Measurements from ENCODE around the gene SYNE4. TPM values are rescaled to one million over a fixed set of nuclear protein-coding genes. Genes with fewer than 3 reads are reported as not detected.
"Not testable (repeated sequence)": the region's sequence is repeated elsewhere in the genome, so short reads cannot be mapped to it uniquely, and the experiment has no call there.

SYNE4 gene
- total RNA-seq, 2 donors from 2014 or later, result 1.5 to 3.9 TPM

DNA sequence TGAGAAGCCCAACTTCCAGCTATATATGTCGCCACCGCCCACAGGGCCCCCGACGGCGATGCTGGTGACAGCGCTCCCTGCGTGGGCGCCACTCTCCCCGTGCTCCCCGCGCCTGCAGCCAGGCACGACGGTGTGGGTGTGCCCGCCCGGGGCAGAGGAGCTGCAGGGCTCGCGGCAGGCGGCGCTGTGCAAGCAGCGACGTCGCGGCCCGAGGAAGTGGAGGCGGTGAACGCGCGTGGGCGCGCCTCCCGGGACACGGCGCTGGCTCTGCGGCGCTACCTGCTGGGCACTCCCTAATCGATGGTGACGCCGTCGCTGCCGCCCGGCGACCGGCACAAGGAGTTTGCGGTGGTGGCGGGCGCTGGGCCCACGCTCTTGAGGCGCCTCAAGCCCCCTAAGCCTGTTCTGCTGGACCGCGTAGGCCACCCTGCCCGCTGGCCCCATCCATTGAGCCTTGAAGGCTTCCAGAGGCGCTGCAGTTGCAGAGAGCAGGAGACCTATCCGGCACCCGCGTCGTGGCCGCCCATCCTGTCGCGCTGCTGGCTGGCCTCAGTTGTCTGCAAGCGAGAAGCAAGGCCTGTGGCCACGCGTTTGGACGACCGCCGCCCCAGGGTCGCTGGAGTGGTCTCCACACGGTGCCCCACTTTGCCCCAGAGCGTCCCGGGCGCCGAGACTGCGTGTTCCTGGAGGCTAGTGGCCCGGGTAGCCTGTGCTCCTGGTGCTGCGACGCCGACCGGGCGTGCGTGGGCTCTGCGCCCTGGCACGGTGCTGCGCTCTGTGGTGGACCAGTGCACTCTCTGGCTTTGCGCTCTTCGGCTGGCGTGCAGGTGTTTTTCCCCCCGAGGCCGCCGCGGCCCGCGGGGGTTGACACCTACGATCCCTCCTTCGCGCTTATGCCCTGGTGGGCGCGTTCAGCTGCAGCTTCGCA, 49.3 kb downstream of the SYNE4 start:
- H3K4me3 Mint-ChIP-seq, result peak overlapping the region; percentile 74
- H3K4me1 Mint-ChIP-seq, result peaks cover 9% of the 10 kb centered on the region
- no peaks in the 10 kb centered on the region for H3K27me3 Mint-ChIP-seq

GRCh38 chr19:35958660-35959039, 50.0 kb downstream of the SYNE4 start:
- H3K4me3 Mint-ChIP-seq, result peak overlapping the region; percentile 74
- no peak overlapping the region for H3K27ac Mint-ChIP-seq
- no peaks in the 10 kb centered on the region for H3K36me3 Mint-ChIP-seq (ENCODE audit: low read depth)
- no peaks in the 10 kb centered on the region for H3K9me3 Mint-ChIP-seq
- H3K27me3 Mint-ChIP-seq, result no peaks in the 10 kb centered on the region
- ATAC-seq (replicated peaks), result peak; percentile 68
- H3K4me1 Mint-ChIP-seq, result peaks cover 9% of the 10 kb centered on the region

More for the DNA sequence above, 49.3 kb downstream of the SYNE4 start:
- Mint-ChIP-seq H3K27ac (no peak overlapping the region), H3K36me3 (ENCODE audit: low read depth) (no peaks in the 10 kb centered on the region), H3K9me3 (no peaks in the 10 kb centered on the region)
- ATAC-seq (replicated peaks), result peak; percentile 91

DNA sequence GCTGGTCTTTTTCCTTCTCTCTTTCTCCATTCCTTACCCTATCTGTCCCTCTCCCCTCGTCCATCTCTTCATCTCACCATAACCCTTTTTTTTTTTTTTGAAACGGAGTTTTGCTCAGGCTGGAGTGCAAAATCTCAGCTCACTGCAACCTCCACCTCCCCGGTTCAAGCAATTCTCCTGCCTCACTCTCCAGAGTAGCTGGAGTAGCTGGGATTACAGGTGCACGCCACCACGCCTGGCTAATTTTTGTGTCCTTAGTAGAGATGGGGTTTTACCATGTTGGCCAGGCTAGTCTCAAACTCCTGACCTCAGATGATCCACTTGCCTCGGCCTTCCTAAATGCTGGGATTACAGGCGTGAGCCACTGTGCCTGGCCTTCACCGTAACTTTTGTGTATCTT, 51.2 kb downstream of the SYNE4 start:
- H3K27me3 Mint-ChIP-seq; H3K27ac Mint-ChIP-seq; H3K9me3 Mint-ChIP-seq; H3K36me3 Mint-ChIP-seq (ENCODE audit: low read depth); H3K4me3 Mint-ChIP-seq; ATAC-seq (replicated peaks): not testable (repeated sequence)
- H3K4me1 Mint-ChIP-seq, result peaks cover 15% of the 10 kb centered on the region

GRCh38 chr19:35955881-35956634, 52.6 kb downstream of the SYNE4 start:
- no peaks in the 10 kb centered on the region for H3K27me3 Mint-ChIP-seq
- H3K9me3 Mint-ChIP-seq, result no peaks in the 10 kb centered on the region
- no peak overlapping the region for H3K4me3 Mint-ChIP-seq
- H3K36me3 Mint-ChIP-seq (ENCODE audit: low read depth), result no peaks in the 10 kb centered on the region
- no peak overlapping the region for H3K27ac Mint-ChIP-seq
- no peak for ATAC-seq (replicated peaks)
- H3K4me1 Mint-ChIP-seq, result peaks cover 15% of the 10 kb centered on the region

Other genes with a start within 250 kb of the SYNE4 start
- 10 to 100 TPM; 40.3 to 71.7 TPM for gene ARHGAP33, start 233.2 kb downstream of the SYNE4 start, total RNA-seq
- gene PRODH2, start 196.0 kb downstream of the SYNE4 start, total RNA-seq, result under 1 TPM in 1 of 2 donors, not detected in 1; 0.13 TPM
- gene NPHS1, start 156.3 kb downstream of the SYNE4 start, total RNA-seq, result under 1 TPM in 1 of 2 donors, not detected in 1; 0.05 TPM
- gene KIRREL2, start 151.9 kb downstream of the SYNE4 start, total RNA-seq, result 1 to 10 TPM; 1.0 to 1.4 TPM
- 1 to 10 TPM; 2.3 to 2.6 TPM for gene APLP1, start 140.2 kb downstream of the SYNE4 start, total RNA-seq
- gene NFKBID, start 108.3 kb downstream of the SYNE4 start, total RNA-seq, result 100 to 1,000 TPM in 1 of 2 donors, 10 to 100 TPM in 1; 35.8 to 113 TPM
- gene HCST, start 106.3 kb downstream of the SYNE4 start, total RNA-seq, result 10 to 100 TPM; 45.5 to 47.6 TPM
- gene TYROBP, start 100.5 kb downstream of the SYNE4 start, total RNA-seq, result not detected
- gene LRFN3, start 72.4 kb downstream of the SYNE4 start, total RNA-seq, result 10 to 100 TPM in 1 of 2 donors, 1 to 10 TPM in 1; 9.8 to 15.1 TPM
- gene SDHAF1, start 13.6 kb downstream of the SYNE4 start, total RNA-seq, result 10 to 100 TPM; 17.5 to 26.0 TPM
- 10 to 100 TPM; 39.1 to 69.6 TPM for gene ALKBH6, start 5.4 kb upstream of the SYNE4 start, total RNA-seq
- 1 to 10 TPM in 1 of 2 donors, under 1 TPM in 1; 0.89 to 7.1 TPM for gene CLIP3, start 24.1 kb upstream of the SYNE4 start, total RNA-seq
- 1 to 10 TPM; 2.3 to 7.9 TPM for gene THAP8, start 45.5 kb upstream of the SYNE4 start, total RNA-seq
- 10 to 100 TPM; 19.3 to 33.2 TPM for gene WDR62, start 46.1 kb upstream of the SYNE4 start, total RNA-seq
- not detected for gene OVOL3, start 102.3 kb upstream of the SYNE4 start, total RNA-seq
- 10 to 100 TPM; 32.4 to 58.0 TPM for gene POLR2I, start 106.1 kb upstream of the SYNE4 start, total RNA-seq
- 100 to 1,000 TPM; 105 to 162 TPM for gene TBCB, start 106.7 kb upstream of the SYNE4 start, total RNA-seq
- 100 to 1,000 TPM; 259 to 374 TPM for gene CAPNS1, start 131.3 kb upstream of the SYNE4 start, total RNA-seq
- gene COX7A1, start 143.6 kb upstream of the SYNE4 start, total RNA-seq, result not detected
- gene ZNF565, start 205.9 kb upstream of the SYNE4 start, total RNA-seq, result 1 to 10 TPM; 3.0 to 6.5 TPM
- gene ZNF146, start 206.3 kb upstream of the SYNE4 start, total RNA-seq, result 10 to 100 TPM; 72.8 to 83.8 TPM

All from activated T-helper 17 cell treated with anti-CD3 and anti-CD28 coated beads, Interleukin-2, amount 50 U/mL, for 72 hours (primary cell).